HG03196 (cell line): ENCODE data around the gene CATSPERZ.
A peak's percentile ranks its signal among the peaks of the same experiment; 100 is the strongest.
"Not testable (repeated sequence)": the region's sequence is repeated elsewhere in the genome, so short reads cannot be mapped to it uniquely, and the experiment has no call there.

Experiments used
- ATAC-seq: cut with Tn5 transposase; IDR thresholded peaks from one replicate; pipeline ENCODE4 v1.9.1; 2021; ENCODE audit not compliant: unreplicated experiment

CATSPERZ gene

GRCh38 chr11:64297699-64298358 lies 2.3 kb upstream of the CATSPERZ start:
- ATAC-seq: no peak

GRCh38 chr11:64298966-64299846 lies 952 bp upstream of the CATSPERZ start:
- ATAC-seq: no peak

- no peak for ATAC-seq
Observed at GRCh38 chr11:64303109-64304031, 3.2 kb downstream of the CATSPERZ start.

- ATAC-seq: no peak
Observed at GRCh38 chr11:64304032-64304315, 3.8 kb downstream of the CATSPERZ start.

- ATAC-seq: peak; percentile 32
Observed at GRCh38 chr11:64304316-64305072, 4.3 kb downstream of the CATSPERZ start.

GRCh38 chr11:64305075-64305690 lies 5.0 kb downstream of the CATSPERZ start, which contains the start of gene ESRRA:
Gene ESRRA, plus strand, starts transcription at chr11:64305524. Its CDS starts 1,656 bp downstream, at chr11:64307180.
- ATAC-seq: peak; percentile 66

GRCh38 chr11:64305691-64306562 lies 5.8 kb downstream of the CATSPERZ start:
- ATAC-seq: peak; percentile 32

GRCh38 chr11:64306563-64306875 lies 6.4 kb downstream of the CATSPERZ start:
- no peak for ATAC-seq

- ATAC-seq: no peak
Observed at GRCh38 chr11:64306876-64307622, 6.9 kb downstream of the CATSPERZ start.

- ATAC-seq: not testable (repeated sequence)
Observed at GRCh38 chr11:64307795-64308194, 7.6 kb downstream of the CATSPERZ start.

- no peak for ATAC-seq
Observed at GRCh38 chr11:64312947-64313346, 12.8 kb downstream of the CATSPERZ start.

GRCh38 chr11:64313491-64314145 lies 13.5 kb downstream of the CATSPERZ start:
- ATAC-seq: no peak

- no peak for ATAC-seq
Observed at GRCh38 chr11:64314146-64314804, 14.1 kb downstream of the CATSPERZ start.

- no peak for ATAC-seq
Observed at GRCh38 chr11:64314805-64315561, 14.8 kb downstream of the CATSPERZ start.

GRCh38 chr11:64315667-64316526 lies 15.7 kb downstream of the CATSPERZ start:
- not testable (repeated sequence) for ATAC-seq
